AG09319 (cell line): ENCODE results near the gene FPR2.
A peak's percentile ranks its signal among the peaks of the same experiment; 100 is the strongest.

Experiments
- DNase-seq: peaks from one replicate; pipeline ENCODE4 v3.0.0-alpha.2; 2010; ENCODE audit warnings: low read depth; ENCODE audit errors: extremely low read depth
- TF ChIP-seq, protein P1 (sequence below): IDR thresholded peaks from 2 replicates; pipeline ENCODE4 v1.5.1; 2011; ENCODE audit warnings: low read depth, mild to moderate bottlenecking, inconsistent platforms, low read length, moderate library complexity

FPR2 gene

DNA sequence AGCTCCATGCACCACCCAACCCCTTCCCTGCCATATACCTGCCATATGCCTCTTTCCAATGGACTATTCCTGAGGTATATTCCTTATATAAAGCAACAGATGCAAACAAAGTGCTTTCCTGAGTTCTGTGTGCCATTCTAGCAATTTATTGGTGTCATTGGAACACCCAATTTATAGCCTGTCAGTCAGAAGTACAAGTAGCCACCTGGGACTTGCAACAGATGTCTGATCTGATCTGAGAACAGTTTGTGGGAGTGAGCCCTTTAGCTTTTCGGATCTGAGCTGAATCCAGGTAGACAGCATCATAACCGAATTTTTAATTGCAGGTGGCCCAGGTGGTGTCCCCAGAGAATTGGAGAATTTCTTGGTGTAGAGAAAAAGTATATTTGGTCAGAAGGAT is 33.0 kb downstream of the FPR2 start:
- TF ChIP-seq, protein P1, sequence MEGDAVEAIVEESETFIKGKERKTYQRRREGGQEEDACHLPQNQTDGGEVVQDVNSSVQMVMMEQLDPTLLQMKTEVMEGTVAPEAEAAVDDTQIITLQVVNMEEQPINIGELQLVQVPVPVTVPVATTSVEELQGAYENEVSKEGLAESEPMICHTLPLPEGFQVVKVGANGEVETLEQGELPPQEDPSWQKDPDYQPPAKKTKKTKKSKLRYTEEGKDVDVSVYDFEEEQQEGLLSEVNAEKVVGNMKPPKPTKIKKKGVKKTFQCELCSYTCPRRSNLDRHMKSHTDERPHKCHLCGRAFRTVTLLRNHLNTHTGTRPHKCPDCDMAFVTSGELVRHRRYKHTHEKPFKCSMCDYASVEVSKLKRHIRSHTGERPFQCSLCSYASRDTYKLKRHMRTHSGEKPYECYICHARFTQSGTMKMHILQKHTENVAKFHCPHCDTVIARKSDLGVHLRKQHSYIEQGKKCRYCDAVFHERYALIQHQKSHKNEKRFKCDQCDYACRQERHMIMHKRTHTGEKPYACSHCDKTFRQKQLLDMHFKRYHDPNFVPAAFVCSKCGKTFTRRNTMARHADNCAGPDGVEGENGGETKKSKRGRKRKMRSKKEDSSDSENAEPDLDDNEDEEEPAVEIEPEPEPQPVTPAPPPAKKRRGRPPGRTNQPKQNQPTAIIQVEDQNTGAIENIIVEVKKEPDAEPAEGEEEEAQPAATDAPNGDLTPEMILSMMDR: no peak
- DNase-seq: no peak

GRCh38 chr19:51794885-51795490 is 34.0 kb downstream of the FPR2 start, which contains the start of gene FPR3:
Gene FPR3, plus strand, starts transcription at chr19:51795157. Its CDS starts 28,592 bp downstream, at chr19:51823749.
- TF ChIP-seq, protein P1: no peak
- no peak for DNase-seq

GRCh38 chr19:51796195-51796679 is 35.3 kb downstream of the FPR2 start:
- DNase-seq: no peak
- TF ChIP-seq, protein P1: no peak

DNA sequence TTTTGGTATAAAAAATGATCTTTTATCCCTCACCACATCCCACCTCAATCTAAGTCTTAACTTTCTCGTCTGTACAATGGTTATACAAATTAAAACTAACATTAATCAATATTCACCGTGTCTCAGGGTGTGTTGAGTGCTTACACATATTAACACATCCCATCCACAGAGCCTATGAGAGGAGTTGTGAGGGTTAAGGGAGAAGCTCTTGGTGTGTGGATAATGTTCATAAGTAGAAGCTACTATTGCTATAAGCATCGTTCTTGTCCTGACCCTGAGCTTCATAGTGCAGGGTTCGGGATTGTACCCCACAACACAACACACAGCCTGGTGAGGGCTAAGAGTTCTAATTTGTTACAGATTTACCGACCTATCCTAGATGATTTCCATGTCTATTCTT is 36.5 kb downstream of the FPR2 start:
- DNase-seq: no peak
- TF ChIP-seq, protein P1: no peak

- DNase-seq: no peak
- TF ChIP-seq, protein P1: no peak
Observed at GRCh38 chr19:51798062-51798461, 37.1 kb downstream of the FPR2 start.

DNA sequence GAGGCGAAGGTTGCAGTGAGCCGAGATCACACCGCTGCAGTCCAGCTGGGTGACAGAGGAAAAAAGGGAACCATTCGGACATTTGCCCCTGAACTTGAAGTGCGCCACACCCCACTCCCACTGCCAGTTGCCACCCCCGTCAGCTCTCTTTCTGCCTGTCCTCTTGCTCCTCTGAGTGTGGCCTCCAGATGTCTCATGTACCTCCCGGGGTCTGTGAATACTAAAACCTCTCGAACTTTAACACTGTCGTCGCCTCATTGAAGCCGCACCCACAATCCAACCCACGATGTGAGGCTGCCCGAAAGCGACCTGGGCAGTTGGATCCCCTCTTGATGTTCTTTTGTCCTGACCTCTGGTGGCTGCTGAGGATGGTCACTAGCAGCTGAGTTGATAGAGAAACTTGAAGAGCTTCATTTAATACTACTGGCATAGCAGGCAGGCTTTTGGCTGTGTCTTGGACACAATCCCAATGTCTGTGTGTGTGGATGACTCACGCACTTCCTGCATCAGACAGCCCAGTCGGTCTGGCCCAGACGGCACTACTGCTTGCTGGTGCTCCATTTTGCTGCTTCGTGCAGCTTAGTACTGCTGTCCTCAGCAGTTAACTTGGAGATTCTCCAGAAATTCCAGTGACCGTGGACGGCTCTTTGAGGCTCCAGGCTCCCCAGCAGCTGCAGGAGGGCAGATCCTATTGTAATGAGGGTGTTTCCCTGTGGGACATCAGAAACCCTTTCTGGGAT is 38.2 kb downstream of the FPR2 start:
- TF ChIP-seq, protein P1: peak; percentile 13
- DNase-seq: peak; percentile 83

GRCh38 chr19:51799774-51800472 is 38.9 kb downstream of the FPR2 start:
- DNase-seq: no peak
- TF ChIP-seq, protein P1: no peak
